OCI-LY1 (cell line): Measurements from ENCODE around the gene TYK2.
"Not testable (repeated sequence)": the region's sequence is repeated elsewhere in the genome, so short reads cannot be mapped to it uniquely, and the experiment has no call there.

Experiments
- H2AFZ ChIP-seq: fragments of 200-600 bp; sonication (generic), shearing (Covaris generic); 2 replicates; pipeline ENCODE4 v1.6.0; 2014; ENCODE audit warnings: antibody characterized with exemption, mild to moderate bottlenecking, low read length
- H3F3A ChIP-seq: fragments of 200-600 bp; sonication (generic), shearing (Covaris generic); 2 replicates; pipeline ENCODE4 v1.6.0; 2014; ENCODE audit warnings: mild to moderate bottlenecking, antibody characterized with exemption, low read length, moderate library complexity; ENCODE audit not compliant: insufficient read depth
- H3K27ac ChIP-seq: fragments of 200-600 bp; sonication (generic); 2 replicates; pipeline ENCODE4 v1.5.1; 2014; ENCODE audit warnings: low read length, mixed run types, mild to moderate bottlenecking, low read depth; ENCODE audit not compliant: poor library complexity, severe bottlenecking
- H3K27me3 ChIP-seq: fragments of 200-600 bp; sonication (generic); 2 replicates; pipeline ENCODE4 v1.6.0; 2014; ENCODE audit warnings: antibody characterized with exemption, mild to moderate bottlenecking, low read length, moderate library complexity; ENCODE audit not compliant: insufficient read depth
- H3K36me3 ChIP-seq: fragments of 200-600 bp; sonication (generic); 2 replicates; pipeline ENCODE4 v1.6.1; 2014; ENCODE audit warnings: mild to moderate bottlenecking, antibody characterized with exemption, low read length, moderate library complexity, mixed read lengths; ENCODE audit not compliant: insufficient read depth
- H3K4me1 ChIP-seq: fragments of 200-600 bp; sonication (generic); 2 replicates; pipeline ENCODE4 v1.5.1; 2014; ENCODE audit warnings: mild to moderate bottlenecking, low read length, moderate library complexity; ENCODE audit not compliant: insufficient read depth, severe bottlenecking
- H3K4me2 ChIP-seq: fragments of 200-600 bp; sonication (generic), shearing (Covaris generic); 2 replicates; pipeline ENCODE4 v1.6.1; 2014; ENCODE audit warnings: low read length
- H3K4me3 ChIP-seq: fragments of 200-600 bp; sonication (generic); 2 replicates; pipeline ENCODE4 v1.5.1; 2014; ENCODE audit warnings: low read length, low read depth, mild to moderate bottlenecking, mixed read lengths; ENCODE audit not compliant: poor library complexity, severe bottlenecking
- H3K79me2 ChIP-seq: fragments of 200-600 bp; shearing (Covaris generic); 2 replicates; pipeline ENCODE4 v1.6.1; 2016; ENCODE audit warnings: mixed run types, low read length, mixed read lengths; ENCODE audit not compliant: insufficient read depth
- H3K9ac ChIP-seq: fragments of 200-600 bp; sonication (generic), shearing (Covaris generic); 2 replicates; pipeline ENCODE4 v1.6.1; 2014; ENCODE audit warnings: mild to moderate bottlenecking, low read length, mixed read lengths
- H3K9me2 ChIP-seq: fragments of 200-600 bp; sonication (generic), shearing (Covaris generic); 2 replicates; pipeline ENCODE4 v1.6.1; 2014; ENCODE audit warnings: low read depth, mild to moderate bottlenecking, low read length, mixed read lengths
- H3K9me3 ChIP-seq: fragments of 200-600 bp; shearing (Covaris generic); 2 replicates; pipeline ENCODE4 v1.6.1; 2014; ENCODE audit warnings: low read length, mixed read lengths
- H4K20me1 ChIP-seq: fragments of 200-600 bp; sonication (generic), shearing (Covaris generic); 2 replicates; pipeline ENCODE4 v1.6.0; 2016; ENCODE audit warnings: mild to moderate bottlenecking, low read length; ENCODE audit not compliant: insufficient read depth
- EZH2 ChIP-seq: fragments of 200-600 bp; sonication (generic), shearing (Covaris generic); IDR thresholded peaks from 2 replicates; pipeline ENCODE4 v1.8.0; 2017; ENCODE audit warnings: borderline replicate concordance, mixed run types, mild to moderate bottlenecking, antibody characterized with exemption, low read length, moderate library complexity, mixed read lengths
- TF ChIP-seq, protein P1 (sequence below): fragments of 200-600 bp; sonication (generic), shearing (Covaris generic); IDR thresholded peaks from 2 replicates; pipeline ENCODE4 v1.5.1; 2017; ENCODE audit warnings: mild to moderate bottlenecking, antibody characterized with exemption, low read length, moderate library complexity, mixed read lengths

TYK2 gene

DNA sequence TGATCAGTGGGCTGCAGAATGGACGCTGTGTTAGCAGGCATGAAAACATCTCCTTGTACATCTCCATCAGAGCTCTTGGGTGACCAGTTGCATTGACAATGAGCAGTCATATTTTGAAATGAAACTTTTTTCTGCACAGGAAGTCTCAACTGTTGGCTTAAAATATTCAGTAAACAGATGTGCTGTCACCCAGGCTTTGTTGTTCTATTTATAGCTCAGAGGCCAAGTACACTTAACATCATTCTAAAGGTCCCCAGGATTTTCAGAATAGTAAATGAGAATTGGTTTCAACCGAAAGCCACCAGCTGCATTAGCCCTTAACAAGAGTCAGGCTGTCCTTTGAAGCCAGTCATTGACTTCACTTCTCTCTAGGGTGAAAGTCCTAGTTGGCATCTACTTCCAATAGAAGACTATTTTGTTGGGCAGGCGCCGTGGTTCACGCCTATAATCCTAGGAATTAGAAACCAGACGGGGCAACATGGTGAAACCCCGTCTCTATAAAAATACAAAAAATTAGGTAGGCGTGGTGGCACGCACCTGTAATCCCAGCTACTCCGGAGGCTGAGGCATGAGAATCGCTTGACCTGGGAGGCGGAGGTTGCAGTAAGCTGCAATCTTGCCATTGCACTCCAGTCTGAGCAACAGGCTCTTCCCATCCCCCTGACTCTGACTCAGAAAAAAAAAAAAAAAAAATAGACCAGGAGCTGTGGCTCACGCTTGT, 32.0 kb upstream of the TYK2 start:
- H3K9me2 ChIP-seq = no peaks in the 10 kb centered on the region
- H3K4me3 ChIP-seq = no peak overlapping the region
- peak overlapping the region; percentile 27 for H3K4me2 ChIP-seq
- H2AFZ ChIP-seq = no peak overlapping the region
- H4K20me1 ChIP-seq = no peaks in the 10 kb centered on the region
- no peak overlapping the region for H3K9ac ChIP-seq
- H3K27ac ChIP-seq = peak overlapping the region; percentile 93
- TF ChIP-seq, protein P1, sequence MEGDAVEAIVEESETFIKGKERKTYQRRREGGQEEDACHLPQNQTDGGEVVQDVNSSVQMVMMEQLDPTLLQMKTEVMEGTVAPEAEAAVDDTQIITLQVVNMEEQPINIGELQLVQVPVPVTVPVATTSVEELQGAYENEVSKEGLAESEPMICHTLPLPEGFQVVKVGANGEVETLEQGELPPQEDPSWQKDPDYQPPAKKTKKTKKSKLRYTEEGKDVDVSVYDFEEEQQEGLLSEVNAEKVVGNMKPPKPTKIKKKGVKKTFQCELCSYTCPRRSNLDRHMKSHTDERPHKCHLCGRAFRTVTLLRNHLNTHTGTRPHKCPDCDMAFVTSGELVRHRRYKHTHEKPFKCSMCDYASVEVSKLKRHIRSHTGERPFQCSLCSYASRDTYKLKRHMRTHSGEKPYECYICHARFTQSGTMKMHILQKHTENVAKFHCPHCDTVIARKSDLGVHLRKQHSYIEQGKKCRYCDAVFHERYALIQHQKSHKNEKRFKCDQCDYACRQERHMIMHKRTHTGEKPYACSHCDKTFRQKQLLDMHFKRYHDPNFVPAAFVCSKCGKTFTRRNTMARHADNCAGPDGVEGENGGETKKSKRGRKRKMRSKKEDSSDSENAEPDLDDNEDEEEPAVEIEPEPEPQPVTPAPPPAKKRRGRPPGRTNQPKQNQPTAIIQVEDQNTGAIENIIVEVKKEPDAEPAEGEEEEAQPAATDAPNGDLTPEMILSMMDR = no peak
- no peak for TF ChIP-seq EZH2
- H3F3A ChIP-seq = no peaks in the 10 kb centered on the region
- H3K27me3 ChIP-seq = no peaks in the 10 kb centered on the region; the same call in 1 of the 2 replicates
- H3K9me3 ChIP-seq = no peaks in the 10 kb centered on the region
- H3K4me1 ChIP-seq = peaks cover 51% of the 10 kb centered on the region
- H3K36me3 ChIP-seq = no peaks in the 10 kb centered on the region
- no peaks in the 10 kb centered on the region for H3K79me2 ChIP-seq

DNA sequence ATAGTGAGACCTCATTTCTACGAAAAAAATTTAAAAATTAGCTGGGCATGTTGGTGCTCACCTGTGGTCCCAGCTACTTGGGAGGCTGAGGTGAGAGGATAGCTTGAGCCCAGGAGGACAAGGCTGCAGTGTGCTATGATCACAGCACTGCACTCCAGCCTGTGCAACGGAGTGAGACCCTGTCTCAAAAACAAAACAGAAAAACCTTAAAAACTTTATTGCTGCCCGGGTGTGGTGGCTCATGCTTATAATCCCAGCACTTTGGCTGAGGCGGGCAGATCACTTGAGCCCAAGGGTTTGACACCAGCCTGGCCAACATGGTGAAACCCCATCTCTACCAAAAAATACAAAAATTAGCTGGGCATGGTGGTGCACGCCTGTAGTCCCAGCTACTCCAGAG, 30.9 kb upstream of the TYK2 start:
- not testable (repeated sequence) for H3F3A ChIP-seq, H3K27me3 ChIP-seq, H3K4me3 ChIP-seq, H3K9me2 ChIP-seq, H3K79me2 ChIP-seq, H3K36me3 ChIP-seq, H2AFZ ChIP-seq, H4K20me1 ChIP-seq, H3K9me3 ChIP-seq
- Histone ChIP-seq H3K27ac (peak overlapping the region; percentile 93), H3K4me1 (peaks cover 49% of the 10 kb centered on the region), H3K4me2 (peak overlapping the region; percentile 41), H3K9ac (peak overlapping the region; percentile 27; the same call in 1 of the 2 replicates)

DNA sequence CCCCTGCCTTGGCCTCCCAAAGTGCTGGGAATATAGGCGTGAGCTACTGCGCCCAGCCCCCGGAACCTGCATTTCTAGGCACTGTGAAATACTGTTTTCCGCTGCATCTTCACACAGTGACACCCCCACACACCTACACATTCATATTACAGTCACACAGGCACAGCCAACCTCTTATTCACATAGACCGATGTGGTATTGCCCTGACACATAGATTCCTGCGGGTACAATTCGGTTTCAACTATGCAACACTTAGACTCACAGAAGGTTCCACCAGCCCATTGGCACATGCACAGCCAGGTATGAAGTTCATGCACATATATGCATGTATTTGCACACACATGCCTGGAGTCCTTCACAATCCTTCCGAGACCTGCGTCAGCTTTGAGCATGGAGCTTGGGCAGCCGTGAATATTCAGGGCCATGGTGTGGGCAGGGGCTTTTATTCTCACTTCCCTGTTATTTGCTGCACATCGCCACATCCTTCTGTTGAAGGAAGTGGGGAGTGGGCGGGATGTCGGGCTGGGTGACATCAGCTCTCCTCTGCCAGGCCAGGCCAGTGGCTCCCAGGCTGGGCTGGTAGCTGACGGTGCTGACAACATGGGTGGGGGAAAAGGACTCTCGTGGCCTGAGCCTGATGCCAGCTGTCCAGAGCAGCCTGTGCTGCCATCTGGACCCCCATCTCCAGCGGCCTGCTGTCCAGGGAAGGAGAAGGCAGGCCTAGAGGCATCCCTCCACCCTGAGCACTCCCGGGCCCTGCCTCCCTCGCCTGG, 28.3 kb upstream of the TYK2 start:
- Histone ChIP-seq H3K4me2 (no peak overlapping the region), H3F3A (no peaks in the 10 kb centered on the region), H4K20me1 (no peaks in the 10 kb centered on the region), H3K4me3 (no peak overlapping the region), H3K27me3 (no peaks in the 10 kb centered on the region; the same call in 1 of the 2 replicates), H3K9me3 (no peaks in the 10 kb centered on the region), H3K36me3 (no peaks in the 10 kb centered on the region), H3K79me2 (no peaks in the 10 kb centered on the region), H3K9me2 (no peaks in the 10 kb centered on the region), H2AFZ (no peak overlapping the region), H3K9ac (no peak overlapping the region), H3K27ac (no peak overlapping the region), H3K4me1 (peaks cover 51% of the 10 kb centered on the region)
- TF ChIP-seq, protein P1 = no peak
- TF ChIP-seq EZH2 = no peak
